Endothelial cell of umbilical vein (primary cell): ENCODE data around the gene AEBP1. TPM values are rescaled to one million over a fixed set of nuclear protein-coding genes. Genes with fewer than 3 reads are reported as not detected.

Source experiments
- BruUV-seq: library from RNA; stranded (reverse); fragments of 400-500 nt; replicated peaks from 2 replicates; lab custom pipeline; 2021; lab: Mats Ljungman, UMichigan
- CTCF ChIA-PET: fragments of 300-600, 350-600 bp; sonication (Branson Sonifier 250); formaldehyde crosslinking; loops from one replicate; lab custom pipeline; 2021; ENCODE audit warnings: antibody characterized with exemption, inconsistent platforms; lab: Charles Lee
- POLR2A ChIA-PET: fragments of 300-600, 350-600 bp; sonication (Branson Sonifier 250); formaldehyde crosslinking; loops from one replicate; lab custom pipeline; 2021; ENCODE audit warnings: antibody characterized with exemption, inconsistent platforms; lab: Charles Lee
- DNase-seq: peaks from one replicate; pipeline ENCODE4 v3.0.0-alpha.2; 2011; ENCODE audit warnings: low read depth, low spot score
- FAIRE-seq: peaks from 2 replicates; lab custom pipeline; 2011; peaks lifted over from hg19 to GRCh38; lab: Jason Lieb, UNC
- H2AFZ ChIP-seq: 2 replicates; pipeline ENCODE4 v1.6.0; 2012; ENCODE audit warnings: low read depth, low read length, control low read depth, inconsistent platforms
- H3K27ac ChIP-seq: 2 replicates; pipeline ENCODE4 v1.5.1; 2011; ENCODE audit warnings: low read depth, mild to moderate bottlenecking, control low read depth, low read length, moderate library complexity; ENCODE audit not compliant: insufficient read depth
- H3K27me3 ChIP-seq, 2 experiments: 2 replicates each; pipeline versions ENCODE4 v1.6.0 to v1.6.1; 2011; ENCODE audit warnings: low read length in 2 of 2, mixed read lengths in 1 of 2; ENCODE audit not compliant: control insufficient read depth in 2 of 2, insufficient read depth in 2 of 2
- H3K36me3 ChIP-seq, 2 experiments: 2 replicates in 1 of 2; 3 replicates in 1 of 2; pipeline ENCODE4 v1.5.1; 2011; ENCODE audit warnings: low read length in 2 of 2, mild to moderate bottlenecking in 1 of 2, moderate library complexity in 1 of 2; ENCODE audit not compliant: control insufficient read depth in 2 of 2, insufficient read depth in 2 of 2; ENCODE audit errors: extremely low read depth in 1 of 2
- H3K4me1 ChIP-seq: 3 replicates; pipeline ENCODE4 v1.5.1; 2011; ENCODE audit warnings: mild to moderate bottlenecking, low read length; ENCODE audit not compliant: control insufficient read depth, insufficient read depth; ENCODE audit errors: extremely low read depth
- H3K4me2 ChIP-seq: 2 replicates; pipeline ENCODE4 v1.6.1; 2011; ENCODE audit warnings: low read length, control low read depth, mixed read lengths; ENCODE audit not compliant: insufficient read depth
- H3K4me3 ChIP-seq, 3 experiments: fragments of 200-600 bp in 1 of 3; sonication (generic), shearing (Covaris generic) in 1 of 3; replicated peaks in 1 of 3; 2 replicates each; pipeline ENCODE4 v1.5.1; 2011 to 2016; ENCODE audit warnings: control low read depth in 3 of 3, low read length in 3 of 3, mild to moderate bottlenecking in 2 of 3, inconsistent platforms in 1 of 3, low read depth in 1 of 3, moderate library complexity in 1 of 3; ENCODE audit not compliant: insufficient read depth in 1 of 3
- H3K79me2 ChIP-seq: 2 replicates; pipeline ENCODE4 v1.6.0; 2012; ENCODE audit warnings: low read length, inconsistent platforms; ENCODE audit not compliant: control insufficient read depth, insufficient read depth
- H3K9ac ChIP-seq: replicated peaks from 2 replicates; pipeline ENCODE3; 2011; ENCODE audit warnings: low read length, control low read depth; ENCODE audit not compliant: insufficient read depth; ENCODE audit errors: extremely low read depth
- H3K9me1 ChIP-seq: replicated peaks from 3 replicates; pipeline ENCODE4 v1.6.0; 2011; ENCODE audit warnings: mild to moderate bottlenecking, low read length; ENCODE audit not compliant: control insufficient read depth, insufficient read depth; ENCODE audit errors: extremely low read depth
- H3K9me3 ChIP-seq: replicated peaks from 2 replicates; pipeline ENCODE4 v1.5.1; 2012; ENCODE audit warnings: low read length, inconsistent platforms; ENCODE audit not compliant: control insufficient read depth, insufficient read depth
- H4K20me1 ChIP-seq: replicated peaks from 2 replicates; pipeline ENCODE3; 2011; ENCODE audit warnings: mild to moderate bottlenecking, low read length; ENCODE audit not compliant: control insufficient read depth, insufficient read depth; ENCODE audit errors: extremely low read depth
- CTCF ChIP-seq, 2 donors: IDR thresholded peaks; 1 replicate in 1 of 2; 2 replicates in 1 of 2; pipeline ENCODE4 v1.5.1; 2011; ENCODE audit warnings: low read length in 2 of 2, mild to moderate bottlenecking in 2 of 2, moderate library complexity in 2 of 2, control low read depth in 1 of 2, inconsistent platforms in 1 of 2, low read depth in 1 of 2; ENCODE audit not compliant: insufficient read depth in 1 of 2; ENCODE audit errors: extremely low read depth in 1 of 2
- EZH2 ChIP-seq: IDR thresholded peaks from 2 replicates; pipeline ENCODE4 v1.6.1; 2012; ENCODE audit warnings: borderline replicate concordance, low read depth, mild to moderate bottlenecking, moderate library complexity, low read length, inconsistent platforms; ENCODE audit not compliant: severe bottlenecking
- FOS ChIP-seq: IDR thresholded peaks from 2 replicates; pipeline ENCODE4 v1.6.1; 2011; ENCODE audit warnings: mild to moderate bottlenecking, low read length, moderate library complexity, borderline replicate concordance; ENCODE audit not compliant: insufficient read depth
- GATA2 ChIP-seq: IDR thresholded peaks from 2 replicates; pipeline ENCODE4 v1.7.0; 2011; ENCODE audit warnings: low read depth, mild to moderate bottlenecking, moderate library complexity, mixed read lengths, low read length; ENCODE audit not compliant: insufficient read length, insufficient read depth
- MAX ChIP-seq: IDR thresholded peaks from 2 replicates; pipeline ENCODE4 v1.6.1; 2011; ENCODE audit not compliant: insufficient read depth, insufficient read length
- dilution Hi-C: fragments of 300-500 bp; cut with MboI; formaldehyde crosslinking; loops from one replicate; pipeline ENCODE4 v1.15.0; 2019; ENCODE audit warnings: low sequenced_read_pairs; ENCODE audit not compliant: extremely low pct_ligation_motif_present
- intact Hi-C: fragments of 100-400 bp; cut with micrococcal nuclease; formaldehyde crosslinking; loops from one replicate; pipeline ENCODE4 v1.10.0; 2022
- polyA plus RNA-seq, 4 experiments: library from polyadenylated mRNA; depleted of rRNA in 3 of 4; stranded (reverse) in 3 of 4; unstranded in 1 of 4; fragments of >200 nt; gene quantifications; 2 replicates each; pipeline versions ENCODE4 v1.2.1 to v1.2.3, GENCODE V29; 2011 to 2012; ENCODE audit warnings: missing spikeins in 1 of 4
- total RNA-seq: library from RNA; stranded (reverse); gene quantifications from 2 replicates; pipeline ENCODE4 v1.2.3, GENCODE V29; 2021

The AEBP1 gene
- total and polyA plus RNA-seq, 2 donors (not counting 3 experiments of a cell fraction or from before 2014, with no cell fraction given), result 20.6 to 48.0 TPM

GRCh38 chr7:44111761-44112160 lies 7.6 kb downstream of the AEBP1 start:
- no peaks in the 10 kb centered on the region for H4K20me1 ChIP-seq
- H3K9me3 ChIP-seq, result no peaks in the 10 kb centered on the region
- CTCF ChIA-PET, result interaction anchor here (1.6 kb wide), 1 partner anchor 39 kb away, joined by 8 read pairs; no protein-coding TSS in a partner anchor
- H3K4me3 ChIP-seq, result no peak overlapping the region
- no peaks in the 10 kb centered on the region for H3K4me1 ChIP-seq
- H3K9me1 ChIP-seq, result no peaks in the 10 kb centered on the region
- dilution Hi-C loops (no loop called here), intact Hi-C loops (no loop called here)
- BruUV-seq, result no TSS peak
- POLR2A ChIA-PET, result no interaction called here
- H2AFZ ChIP-seq, result no peak overlapping the region
- no peaks in the 10 kb centered on the region for H3K27me3 ChIP-seq
- no peak overlapping the region for H3K27ac ChIP-seq
- no peaks in the 10 kb centered on the region for H3K79me2 ChIP-seq
- H3K9ac ChIP-seq, result no peak overlapping the region
- DNase-seq (no peak), FAIRE-seq (no peak)
- TF ChIP-seq FOS (no peak), MAX (no peak), EZH2 (no peak), CTCF (IDR thresholded peaks at IDR 0.05; ENCODE audit: extremely low read depth in 1 of 2, insufficient read depth in 1 of 2, low read depth in 1 of 2, low read length in 2 of 2) (no peak), GATA2 (no peak)
- H3K36me3 ChIP-seq, result peaks cover 3 to 11% of the 10 kb centered on the region in 2 experiments
- no peak overlapping the region for H3K4me2 ChIP-seq
